Ramos (cell line): ENCODE data around the gene AK6.
"Not testable (repeated sequence)": the region's sequence is repeated elsewhere in the genome, so short reads cannot be mapped to it uniquely, and the experiment has no call there.

ENCODE experiments used
- in situ Hi-C: fragments of 300-500 bp; cut with MboI; formaldehyde crosslinking; loops from one replicate; pipeline ENCODE4 v1.14.3; 2022; ENCODE audit warnings: low sequenced_read_pairs; ENCODE audit not compliant: unreplicated experiment

AK6 gene

GRCh38 chr5:69369340-69370121 lies at the start of gene AK6, which contains the start of the genes RAD17 and TAF9:
Gene AK6, minus strand, starts transcription at chr5:69369520. Its CDS starts 30 bp downstream, at chr5:69369490.
Gene RAD17, plus strand, starts transcription at chr5:69369818. Its CDS starts 2,391 bp downstream, at chr5:69372209.
Gene TAF9, minus strand, starts transcription at chr5:69369520. Its CDS starts 3,783 bp downstream, at chr5:69365737.
- in situ Hi-C loops = no loop called here

DNA sequence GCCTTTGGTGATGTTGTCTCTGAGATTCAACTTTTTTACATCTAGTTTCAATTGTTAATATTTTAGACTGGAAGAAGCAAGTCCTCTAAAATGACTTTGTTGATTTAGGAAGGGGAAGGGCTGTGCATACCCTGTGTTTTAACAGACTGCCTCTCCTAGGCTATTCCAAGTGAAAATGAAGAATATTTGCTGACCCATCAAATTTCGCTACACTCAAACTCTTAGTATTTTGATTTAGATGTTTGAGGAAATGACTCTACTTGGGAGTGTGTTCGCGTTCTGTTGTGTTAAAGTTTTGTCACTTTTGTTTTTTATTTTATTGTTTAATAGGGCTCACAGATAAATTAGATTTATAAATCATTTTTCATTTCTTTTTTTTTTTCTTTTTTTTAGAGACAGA lies 49.2 kb upstream of the AK6 start:
- in situ Hi-C loops = no loop called here

- in situ Hi-C loops = no loop called here
These were observed 47.4 kb upstream of the AK6 start for GRCh38 chr5:69416699-69417098.

DNA sequence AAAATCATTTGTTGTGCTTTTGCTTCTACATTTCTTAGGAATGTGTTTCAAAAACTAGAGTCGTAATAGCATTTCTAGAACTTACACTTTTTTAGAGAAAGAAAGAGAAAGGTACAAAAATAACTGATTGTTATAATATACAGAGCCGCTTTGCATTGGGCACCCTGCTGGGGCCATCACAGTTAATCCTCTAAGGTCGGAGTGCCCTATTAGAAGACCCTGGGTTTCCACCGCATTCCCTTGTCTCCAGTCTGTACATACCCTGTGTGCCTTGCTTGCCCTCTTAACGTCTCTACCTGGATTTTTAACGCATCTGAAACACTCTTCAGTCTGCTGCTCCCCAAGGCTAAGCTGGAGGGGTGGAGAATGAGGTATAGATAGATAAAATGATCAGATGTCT lies 46.9 kb upstream of the AK6 start:
- in situ Hi-C loops = no loop called here

DNA sequence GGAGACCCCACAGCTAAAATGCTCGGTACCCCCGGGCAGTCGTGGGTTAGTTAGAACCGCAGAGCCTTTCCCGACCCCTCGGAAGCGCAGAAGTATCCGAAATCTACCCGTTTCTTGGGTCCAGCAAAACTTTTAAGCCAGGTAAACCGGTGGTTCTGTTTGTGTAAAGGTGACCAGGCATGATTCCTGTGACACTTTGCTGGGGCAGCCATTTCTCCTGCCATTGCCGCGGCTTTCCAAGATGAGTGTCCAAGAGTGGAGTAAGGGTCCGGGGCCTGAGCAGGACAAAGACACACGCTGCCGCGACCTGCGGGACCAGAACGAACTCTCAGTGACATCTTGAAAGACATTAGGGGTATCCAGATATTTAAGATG lies 46.3 kb upstream of the AK6 start:
- in situ Hi-C loops = no loop called here

DNA sequence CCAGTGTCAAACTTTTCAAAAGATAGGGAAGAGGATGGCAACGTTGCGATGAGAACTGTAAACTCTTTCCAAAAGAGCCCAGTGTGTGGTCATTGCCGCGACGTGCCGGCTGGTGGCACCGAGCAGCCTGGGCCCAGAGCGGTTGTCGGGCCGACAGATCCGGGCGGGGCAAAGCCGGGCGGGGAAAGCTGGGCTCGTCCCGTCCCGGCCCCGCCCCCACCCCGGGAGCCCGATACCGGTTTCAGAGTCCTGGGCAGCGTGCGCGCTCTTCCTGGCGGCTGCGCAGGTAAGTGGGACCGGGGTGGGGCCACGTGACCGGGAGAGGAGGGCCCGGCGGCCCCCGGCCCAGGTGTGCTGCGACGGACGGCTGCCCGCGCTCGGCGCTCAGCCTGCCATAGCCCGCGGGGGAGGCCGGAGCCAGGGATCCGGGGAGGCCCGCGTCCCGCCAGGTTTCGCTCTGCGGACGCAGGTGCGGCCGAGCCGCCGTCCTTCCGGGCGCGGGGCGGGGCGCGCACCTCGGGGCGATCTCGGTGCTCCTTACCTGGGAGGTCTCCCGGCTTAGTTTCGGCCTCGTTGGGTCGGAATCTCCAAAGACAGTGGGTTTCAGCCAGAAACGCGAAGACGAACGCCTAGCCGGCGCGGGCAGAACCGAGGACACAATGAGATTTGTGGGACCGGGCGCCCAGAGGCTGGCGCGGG lies 45.7 kb upstream of the AK6 start, which contains the start of gene MARVELD2:
MARVELD2 (plus strand) TSS at position 232 of the 699 bp plus-strand sequence. CDS start 4,270 bp downstream, outside the sequence.
- in situ Hi-C loops = no loop called here

DNA sequence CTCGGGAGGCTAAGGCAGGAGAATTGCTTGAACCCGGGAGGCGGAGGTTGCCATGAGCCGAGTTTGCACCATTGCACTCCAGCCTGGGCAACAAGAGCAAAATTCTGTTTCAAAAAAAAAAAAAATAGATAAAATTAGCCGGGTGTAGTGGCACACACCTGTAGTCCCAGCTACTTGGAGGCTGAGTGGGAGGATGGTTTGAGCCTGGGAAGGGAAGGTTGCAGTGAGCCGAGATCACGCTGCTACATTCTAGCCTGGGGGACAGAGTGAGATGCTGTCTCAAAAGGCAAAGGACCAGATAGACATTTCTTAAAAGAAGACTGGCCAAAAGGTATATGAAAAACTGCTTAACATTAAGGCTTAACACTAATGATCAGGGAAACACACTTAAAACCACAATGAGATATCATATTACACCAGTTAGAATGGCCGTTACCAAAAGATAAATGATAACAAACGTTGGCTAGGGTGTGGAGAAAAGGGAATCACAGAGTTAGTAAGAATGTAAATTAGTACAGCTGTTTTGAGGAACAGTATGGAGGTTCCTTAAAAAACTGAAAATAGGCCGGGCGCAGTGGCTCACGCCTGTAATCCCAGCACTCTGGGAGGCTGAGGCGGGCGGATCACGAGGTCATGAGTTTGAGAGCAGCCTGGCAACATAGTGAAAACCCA lies 35.5 kb upstream of the AK6 start:
- in situ Hi-C loops = no loop called here

DNA sequence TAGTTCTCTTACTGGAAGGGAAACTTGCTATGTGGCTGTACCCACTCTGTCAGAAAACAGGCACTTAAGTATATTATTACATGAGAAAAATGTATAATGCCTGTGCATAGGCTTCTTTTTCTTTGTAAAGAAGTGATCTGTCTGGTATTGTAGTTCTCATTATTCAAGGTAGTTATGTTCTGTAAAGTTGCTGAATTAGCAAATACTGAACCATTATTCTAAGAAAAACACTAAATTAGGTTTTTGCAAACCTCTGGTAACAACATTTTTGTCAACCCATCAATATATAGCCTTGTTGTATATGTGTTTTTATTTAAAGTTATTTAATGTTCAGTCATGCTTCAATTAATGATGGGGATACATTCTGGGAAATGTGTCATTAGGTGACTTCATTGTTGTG lies 9.1 kb upstream of the AK6 start:
- in situ Hi-C loops = no loop called here

- in situ Hi-C loops = no loop called here
These were observed 5.7 kb upstream of the AK6 start for GRCh38 chr5:69374911-69375446.

DNA sequence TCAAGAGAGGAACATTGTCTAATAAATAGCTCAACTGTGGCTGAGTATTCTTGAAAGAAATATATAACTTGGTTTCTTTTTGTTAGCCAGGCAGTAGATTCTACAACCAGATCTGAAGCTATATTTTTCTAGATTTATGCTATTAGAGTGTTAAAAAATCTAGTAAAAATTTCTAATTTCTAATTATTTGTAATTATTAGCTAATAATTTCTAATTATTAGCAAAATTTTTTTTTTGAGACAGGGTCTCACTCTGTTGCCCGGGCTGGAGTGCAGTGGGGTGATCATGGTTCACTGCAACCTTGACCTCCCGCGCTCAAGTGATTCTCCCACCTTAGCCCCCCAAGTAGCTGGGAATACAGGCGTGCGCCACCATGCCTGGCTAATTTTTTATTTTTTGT lies 3.1 kb upstream of the AK6 start:
- in situ Hi-C loops = no loop called here

GRCh38 chr5:69370335-69370734 lies 1.0 kb upstream of the AK6 start:
- in situ Hi-C loops = not testable (repeated sequence)

DNA sequence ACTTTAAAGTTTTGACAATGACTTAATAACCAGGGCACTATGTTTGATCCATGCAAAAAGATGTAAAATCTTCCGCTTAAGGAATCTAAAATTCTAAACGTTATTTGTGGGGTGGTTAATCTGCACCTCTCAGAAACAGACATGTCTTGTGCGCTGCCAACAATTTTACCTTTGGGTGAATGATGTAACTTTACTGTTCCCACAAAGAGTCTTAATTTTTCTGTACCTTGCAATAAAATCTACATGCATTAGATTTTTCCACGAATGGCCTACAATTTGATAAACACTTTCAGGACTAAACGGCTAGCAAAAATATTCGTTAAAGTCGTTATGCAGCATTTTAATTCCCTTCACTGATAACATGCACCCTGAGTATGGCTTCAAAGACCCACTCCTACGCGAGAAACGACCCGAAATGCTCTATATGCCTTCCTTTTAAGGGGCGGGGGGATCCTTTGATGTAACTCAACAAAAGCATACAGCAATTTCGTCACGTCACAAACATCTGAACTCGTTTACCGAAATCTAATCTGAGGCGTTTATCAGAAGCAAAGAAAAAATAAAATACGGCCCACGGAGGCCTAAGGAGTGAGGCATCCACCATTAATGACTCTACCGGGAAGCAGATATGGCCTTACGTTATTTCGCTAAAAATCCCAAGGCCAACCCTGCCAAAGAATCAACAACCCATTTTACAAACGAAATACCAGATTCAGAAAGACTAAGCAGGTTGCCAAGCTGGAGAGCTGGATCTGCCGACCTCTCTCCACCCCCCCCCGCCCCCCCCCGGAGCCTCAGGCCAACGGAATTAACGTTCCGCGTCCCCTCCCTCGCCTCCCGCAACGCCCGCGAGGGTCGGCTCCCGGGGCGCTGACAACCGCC lies 621 bp downstream of the AK6 start:
- in situ Hi-C loops = no loop called here

DNA sequence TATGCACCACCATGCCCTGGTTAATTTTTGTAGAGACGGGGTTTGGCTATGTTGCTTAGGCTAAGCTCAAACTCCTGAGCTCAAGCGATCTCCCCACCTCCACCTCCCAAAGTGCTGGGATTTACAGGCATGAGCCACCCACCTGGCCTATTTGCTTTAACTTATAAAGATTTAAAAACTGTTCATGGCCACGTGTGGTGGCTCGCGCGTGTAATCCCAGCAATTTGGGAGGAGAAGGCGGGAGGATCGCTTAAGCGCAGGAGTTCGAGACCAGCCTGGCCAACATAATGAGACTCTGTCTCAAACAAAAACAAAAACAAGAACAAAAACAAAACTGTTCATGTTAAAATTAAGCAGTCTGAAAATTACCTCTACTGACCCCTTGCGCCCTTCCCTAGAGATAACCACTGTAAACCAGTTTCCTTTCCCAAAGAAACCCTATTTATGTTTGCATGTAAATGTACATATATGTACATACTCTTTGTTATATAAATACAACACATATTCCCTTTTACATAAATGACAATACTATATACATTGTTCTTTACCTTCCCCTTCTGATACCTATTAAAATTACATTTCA lies 1.5 kb downstream of the AK6 start:
- in situ Hi-C loops = no loop called here

GRCh38 chr5:69364850-69365249 lies 4.5 kb downstream of the AK6 start:
- in situ Hi-C loops = no loop called here

- in situ Hi-C loops = no loop called here
These were observed 4.9 kb downstream of the AK6 start for GRCh38 chr5:69364414-69364813.

DNA sequence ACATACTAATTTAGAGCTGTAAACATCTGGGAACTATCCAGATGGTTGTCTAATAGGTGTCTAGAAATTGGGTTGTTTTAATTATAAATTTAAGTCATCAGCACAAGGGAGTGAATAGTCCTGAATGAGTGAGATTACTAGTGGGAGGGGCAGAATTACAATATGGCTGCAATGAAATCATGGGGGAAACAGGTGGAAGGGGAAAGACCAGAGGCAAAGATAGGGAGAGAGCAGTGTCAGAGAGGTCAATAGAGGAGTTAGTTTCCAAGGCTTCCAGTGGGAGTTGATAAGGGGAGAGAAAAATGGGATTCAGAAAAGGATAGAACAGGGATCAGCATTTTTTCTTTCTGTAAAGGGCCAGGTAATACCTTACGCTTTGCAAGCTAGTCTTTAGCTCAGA lies 8.9 kb downstream of the AK6 start:
- in situ Hi-C loops = no loop called here

GRCh38 chr5:69359699-69360098 lies 9.6 kb downstream of the AK6 start:
- in situ Hi-C loops = no loop called here

DNA sequence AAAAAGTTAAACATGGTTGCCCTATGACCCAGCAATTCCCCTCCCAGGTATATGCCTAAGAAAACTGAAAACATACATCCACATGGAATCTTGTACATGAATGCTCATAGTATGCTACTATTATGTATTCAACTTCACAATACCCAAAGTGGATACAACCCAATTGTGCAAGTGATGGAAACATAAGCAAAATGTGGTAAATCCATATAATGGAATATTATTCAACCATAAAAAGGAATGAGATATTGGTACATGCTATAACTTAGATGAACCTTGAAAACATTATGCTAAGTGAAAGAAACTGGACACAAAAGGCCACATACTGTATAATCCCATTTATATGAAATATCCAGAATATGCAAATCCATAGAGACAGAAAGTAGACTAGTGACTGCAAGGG lies 18.7 kb downstream of the AK6 start:
- in situ Hi-C loops = no loop called here

GRCh38 chr5:69343083-69343482 lies 26.2 kb downstream of the AK6 start:
- in situ Hi-C loops = no loop called here
